Mucosa of gallbladder (tissue), 1 donor: ENCODE results near the gene ADAMTS18. TPM values are rescaled to one million over a fixed set of nuclear protein-coding genes. Genes with fewer than 3 reads are reported as not detected.
"Not testable (repeated sequence)": the region's sequence is repeated elsewhere in the genome, so short reads cannot be mapped to it uniquely, and the experiment has no call there.

ENCODE experiments used
- DNase-seq: peaks from one replicate; pipeline ENCODE4 v3.0.0-alpha.2; 2020; ENCODE audit warnings: low spot score
- total RNA-seq: library from RNA; stranded (reverse); gene quantifications from one replicate; pipeline ENCODE4 v1.2.1, GENCODE V29; 2021
- donor health status: DM: no; HTN: no; CAD: no.

Gene ADAMTS18
- not detected for total RNA-seq

- DNase-seq, result no peak
These were observed at the start of gene ADAMTS18 for GRCh38 chr16:77434530-77435271. TSS of gene ADAMTS18 (minus strand) at chr16:77435034. CDS start at chr16:77434695, 339 bp downstream.

- DNase-seq, result no peak
These were observed 46.0 kb upstream of the ADAMTS18 start for GRCh38 chr16:77480681-77481315.

- no peak for DNase-seq
These were observed 37.4 kb upstream of the ADAMTS18 start for GRCh38 chr16:77472262-77472661.

GRCh38 chr16:77470851-77471250 is 36.0 kb upstream of the ADAMTS18 start:
- DNase-seq, result no peak

- no peak for DNase-seq
These were observed 34.8 kb upstream of the ADAMTS18 start for GRCh38 chr16:77469634-77470033.

- DNase-seq, result no peak
These were observed 34.0 kb upstream of the ADAMTS18 start for GRCh38 chr16:77468831-77469230.

- no peak for DNase-seq
These were observed 33.0 kb upstream of the ADAMTS18 start for GRCh38 chr16:77467821-77468335.

GRCh38 chr16:77463659-77464058 is 28.8 kb upstream of the ADAMTS18 start:
- DNase-seq, result not testable (repeated sequence)

- no peak for DNase-seq
These were observed 28.1 kb upstream of the ADAMTS18 start for GRCh38 chr16:77462894-77463293.

- DNase-seq, result no peak
These were observed 24.9 kb upstream of the ADAMTS18 start for GRCh38 chr16:77459534-77460254.

- DNase-seq, result no peak
These were observed 22.2 kb upstream of the ADAMTS18 start for GRCh38 chr16:77457046-77457445.

- no peak for DNase-seq
These were observed 17.4 kb upstream of the ADAMTS18 start for GRCh38 chr16:77452243-77452642.

- DNase-seq, result no peak
These were observed 16.1 kb upstream of the ADAMTS18 start for GRCh38 chr16:77450790-77451487.

GRCh38 chr16:77449208-77449607 is 14.4 kb upstream of the ADAMTS18 start:
- DNase-seq, result no peak

GRCh38 chr16:77445324-77445723 is 10.5 kb upstream of the ADAMTS18 start:
- no peak for DNase-seq

GRCh38 chr16:77444147-77444460 is 9.3 kb upstream of the ADAMTS18 start:
- no peak for DNase-seq

GRCh38 chr16:77443357-77444146 is 8.7 kb upstream of the ADAMTS18 start:
- DNase-seq, result no peak

- no peak for DNase-seq
These were observed 7.2 kb upstream of the ADAMTS18 start for GRCh38 chr16:77442078-77442477.

- DNase-seq, result no peak
These were observed 4.3 kb upstream of the ADAMTS18 start for GRCh38 chr16:77439106-77439505.

- DNase-seq, result no peak
These were observed 3.0 kb upstream of the ADAMTS18 start for GRCh38 chr16:77437859-77438258.

- no peak for DNase-seq
These were observed 512 bp upstream of the ADAMTS18 start for GRCh38 chr16:77435272-77435820.
